HepG2 (cell line): ENCODE data around the gene ATRAID. TPM values are rescaled to one million over a fixed set of nuclear protein-coding genes. Genes with fewer than 3 reads are reported as not detected.

ENCODE experiments used
- PRMT3 ChIP-seq: sonication (generic); formaldehyde crosslinking; IDR thresholded peaks from 2 replicates; pipeline ENCODE4 v1.8.1; 2022; ENCODE audit warnings: low read depth, mild to moderate bottlenecking, moderate library complexity, missing genetic modification reagents, borderline replicate concordance
- TMF1 ChIP-seq: sonication (generic); formaldehyde crosslinking; IDR thresholded peaks from 2 replicates; pipeline ENCODE4 v1.8.1; 2022; ENCODE audit warnings: low read depth, missing genetic modification reagents
- ZFP37 ChIP-seq: sonication (generic); formaldehyde crosslinking; IDR thresholded peaks from 2 replicates; pipeline ENCODE4 v1.4.0; 2020; ENCODE audit warnings: missing genetic modification reagents, borderline replicate concordance
- ZNF225 ChIP-seq: sonication (generic); formaldehyde crosslinking; IDR thresholded peaks from 2 replicates; pipeline ENCODE4 v1.4.0; 2020; ENCODE audit warnings: mild to moderate bottlenecking, missing genetic modification reagents
- ZNF441 ChIP-seq: sonication (generic); formaldehyde crosslinking; IDR thresholded peaks from 2 replicates; pipeline ENCODE4 v1.7.0; 2021; ENCODE audit warnings: missing genetic modification reagents, borderline replicate concordance
- ZNF619 ChIP-seq: sonication (generic); formaldehyde crosslinking; IDR thresholded peaks from 2 replicates; pipeline ENCODE4 v1.4.0; 2020; ENCODE audit warnings: mild to moderate bottlenecking, missing genetic modification reagents
- ZNF839 ChIP-seq: sonication (generic); formaldehyde crosslinking; IDR thresholded peaks from 2 replicates; pipeline ENCODE4 v1.4.0; 2020; ENCODE audit warnings: missing genetic modification reagents, mild to moderate bottlenecking, borderline replicate concordance
- ZSCAN21 ChIP-seq: sonication (generic); formaldehyde crosslinking; IDR thresholded peaks from 2 replicates; pipeline ENCODE4 v1.8.0; 2022; ENCODE audit warnings: mild to moderate bottlenecking, missing genetic modification reagents, moderate library complexity, borderline replicate concordance
- polyA plus RNA-seq, 8 experiments: library from polyadenylated mRNA; depleted of rRNA in 3 of 8; stranded (reverse) in 7 of 8; unstranded in 1 of 8; fragments of >200 nt; fragmentation: Illumina TruSeq in 4 of 8; extraction: Trizol in 4 of 8; gene quantifications; 2 replicates each; pipeline versions ENCODE4 v1.2.1 to v1.2.3, GENCODE V29; 2011 to 2016; ENCODE audit warnings: low read depth in 4 of 8, missing spikeins in 1 of 8, mixed read lengths in 1 of 8; ENCODE audit not compliant: insufficient read depth in 1 of 8
- total RNA-seq, 5 experiments: library from RNA; depleted of rRNA; stranded (reverse); fragments of >200 nt; fragmentation: Illumina TruSeq; extraction: Trizol; gene quantifications; 2 replicates each; pipeline ENCODE4 v1.2.3, GENCODE V29; 2016; ENCODE audit warnings: low read depth in 1 of 5
- TF ChIP-seq, protein P1 (sequence below): sonication (generic); formaldehyde crosslinking; IDR thresholded peaks from 2 replicates; pipeline ENCODE4 v1.5.0; 2020; ENCODE audit warnings: mild to moderate bottlenecking, missing genetic modification reagents, borderline replicate concordance
- TF ChIP-seq, protein P2 (sequence below): sonication (generic); formaldehyde crosslinking; IDR thresholded peaks from 2 replicates; pipeline ENCODE4 v1.9.0; 2021; ENCODE audit warnings: missing genetic modification reagents, mild to moderate bottlenecking, borderline replicate concordance
- TF ChIP-seq, protein P3 (sequence below): sonication (generic); formaldehyde crosslinking; IDR thresholded peaks from 2 replicates; pipeline ENCODE4 v1.5.1; 2020; ENCODE audit warnings: mild to moderate bottlenecking, missing genetic modification reagents, moderate library complexity
- TF ChIP-seq, protein P4 (sequence below): sonication (generic); formaldehyde crosslinking; IDR thresholded peaks from 2 replicates; pipeline ENCODE4 v1.5.1; 2020; ENCODE audit warnings: missing genetic modification reagents, mild to moderate bottlenecking, borderline replicate concordance

Gene ATRAID
- total and polyA plus RNA-seq, 2 of the 13 experiments (the other 11 are each of a cell fraction or from before 2014, with no cell fraction given), result 207 to 382 TPM

DNA sequence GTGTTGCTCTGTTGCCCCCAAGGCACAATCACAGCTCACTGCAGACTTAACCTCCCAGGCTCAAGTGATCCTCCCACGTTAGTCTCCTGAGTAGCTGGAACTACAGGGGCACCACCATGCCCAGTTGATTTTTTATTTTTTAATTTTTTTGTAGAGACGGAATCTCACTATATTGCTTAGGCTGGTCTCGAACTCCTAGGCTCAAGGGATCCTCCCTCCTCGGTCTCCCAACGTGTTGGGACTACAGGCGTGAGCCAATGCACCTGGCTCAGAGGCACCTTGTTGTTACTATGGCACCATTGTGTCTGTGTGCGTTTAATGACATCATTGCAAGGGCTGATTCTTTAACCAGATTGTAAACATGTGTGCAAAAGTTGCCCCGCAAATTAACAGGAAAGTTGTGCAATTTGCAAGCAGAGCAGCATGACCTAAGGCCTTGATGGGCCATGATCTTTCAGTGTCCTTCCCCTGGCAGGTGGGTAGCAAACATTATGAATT lies 40.4 kb upstream of the ATRAID start (continued):
- TF ChIP-seq, protein P1, sequence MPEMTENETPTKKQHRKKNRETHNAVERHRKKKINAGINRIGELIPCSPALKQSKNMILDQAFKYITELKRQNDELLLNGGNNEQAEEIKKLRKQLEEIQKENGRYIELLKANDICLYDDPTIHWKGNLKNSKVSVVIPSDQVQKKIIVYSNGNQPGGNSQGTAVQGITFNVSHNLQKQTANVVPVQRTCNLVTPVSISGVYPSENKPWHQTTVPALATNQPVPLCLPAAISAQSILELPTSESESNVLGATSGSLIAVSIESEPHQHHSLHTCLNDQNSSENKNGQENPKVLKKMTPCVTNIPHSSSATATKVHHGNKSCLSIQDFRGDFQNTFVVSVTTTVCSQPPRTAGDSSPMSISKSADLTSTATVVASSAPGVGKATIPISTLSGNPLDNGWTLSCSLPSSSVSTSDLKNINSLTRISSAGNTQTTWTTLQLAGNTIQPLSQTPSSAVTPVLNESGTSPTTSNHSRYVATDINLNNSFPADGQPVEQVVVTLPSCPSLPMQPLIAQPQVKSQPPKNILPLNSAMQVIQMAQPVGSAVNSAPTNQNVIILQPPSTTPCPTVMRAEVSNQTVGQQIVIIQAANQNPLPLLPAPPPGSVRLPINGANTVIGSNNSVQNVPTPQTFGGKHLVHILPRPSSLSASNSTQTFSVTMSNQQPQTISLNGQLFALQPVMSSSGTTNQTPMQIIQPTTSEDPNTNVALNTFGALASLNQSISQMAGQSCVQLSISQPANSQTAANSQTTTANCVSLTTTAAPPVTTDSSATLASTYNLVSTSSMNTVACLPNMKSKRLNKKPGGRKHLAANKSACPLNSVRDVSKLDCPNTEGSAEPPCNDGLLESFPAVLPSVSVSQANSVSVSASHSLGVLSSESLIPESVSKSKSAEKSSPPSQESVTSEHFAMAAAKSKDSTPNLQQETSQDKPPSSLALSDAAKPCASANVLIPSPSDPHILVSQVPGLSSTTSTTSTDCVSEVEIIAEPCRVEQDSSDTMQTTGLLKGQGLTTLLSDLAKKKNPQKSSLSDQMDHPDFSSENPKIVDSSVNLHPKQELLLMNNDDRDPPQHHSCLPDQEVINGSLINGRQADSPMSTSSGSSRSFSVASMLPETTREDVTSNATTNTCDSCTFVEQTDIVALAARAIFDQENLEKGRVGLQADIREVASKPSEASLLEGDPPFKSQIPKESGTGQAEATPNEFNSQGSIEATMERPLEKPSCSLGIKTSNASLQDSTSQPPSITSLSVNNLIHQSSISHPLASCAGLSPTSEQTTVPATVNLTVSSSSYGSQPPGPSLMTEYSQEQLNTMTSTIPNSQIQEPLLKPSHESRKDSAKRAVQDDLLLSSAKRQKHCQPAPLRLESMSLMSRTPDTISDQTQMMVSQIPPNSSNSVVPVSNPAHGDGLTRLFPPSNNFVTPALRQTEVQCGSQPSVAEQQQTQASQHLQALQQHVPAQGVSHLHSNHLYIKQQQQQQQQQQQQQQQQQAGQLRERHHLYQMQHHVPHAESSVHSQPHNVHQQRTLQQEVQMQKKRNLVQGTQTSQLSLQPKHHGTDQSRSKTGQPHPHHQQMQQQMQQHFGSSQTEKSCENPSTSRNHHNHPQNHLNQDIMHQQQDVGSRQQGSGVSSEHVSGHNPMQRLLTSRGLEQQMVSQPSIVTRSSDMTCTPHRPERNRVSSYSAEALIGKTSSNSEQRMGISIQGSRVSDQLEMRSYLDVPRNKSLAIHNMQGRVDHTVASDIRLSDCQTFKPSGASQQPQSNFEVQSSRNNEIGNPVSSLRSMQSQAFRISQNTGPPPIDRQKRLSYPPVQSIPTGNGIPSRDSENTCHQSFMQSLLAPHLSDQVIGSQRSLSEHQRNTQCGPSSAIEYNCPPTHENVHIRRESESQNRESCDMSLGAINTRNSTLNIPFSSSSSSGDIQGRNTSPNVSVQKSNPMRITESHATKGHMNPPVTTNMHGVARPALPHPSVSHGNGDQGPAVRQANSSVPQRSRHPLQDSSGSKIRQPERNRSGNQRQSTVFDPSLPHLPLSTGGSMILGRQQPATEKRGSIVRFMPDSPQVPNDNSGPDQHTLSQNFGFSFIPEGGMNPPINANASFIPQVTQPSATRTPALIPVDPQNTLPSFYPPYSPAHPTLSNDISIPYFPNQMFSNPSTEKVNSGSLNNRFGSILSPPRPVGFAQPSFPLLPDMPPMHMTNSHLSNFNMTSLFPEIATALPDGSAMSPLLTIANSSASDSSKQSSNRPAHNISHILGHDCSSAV (CRISPR knock-in tag), result no peak
- TF ChIP-seq ZFP37 (CRISPR knock-in tag), result peak; percentile 93; the same call in 1 of the 2 replicates
- TF ChIP-seq PRMT3 (CRISPR knock-in tag), result no peak
- TF ChIP-seq ZNF839, result no peak
- TF ChIP-seq, protein P2, sequence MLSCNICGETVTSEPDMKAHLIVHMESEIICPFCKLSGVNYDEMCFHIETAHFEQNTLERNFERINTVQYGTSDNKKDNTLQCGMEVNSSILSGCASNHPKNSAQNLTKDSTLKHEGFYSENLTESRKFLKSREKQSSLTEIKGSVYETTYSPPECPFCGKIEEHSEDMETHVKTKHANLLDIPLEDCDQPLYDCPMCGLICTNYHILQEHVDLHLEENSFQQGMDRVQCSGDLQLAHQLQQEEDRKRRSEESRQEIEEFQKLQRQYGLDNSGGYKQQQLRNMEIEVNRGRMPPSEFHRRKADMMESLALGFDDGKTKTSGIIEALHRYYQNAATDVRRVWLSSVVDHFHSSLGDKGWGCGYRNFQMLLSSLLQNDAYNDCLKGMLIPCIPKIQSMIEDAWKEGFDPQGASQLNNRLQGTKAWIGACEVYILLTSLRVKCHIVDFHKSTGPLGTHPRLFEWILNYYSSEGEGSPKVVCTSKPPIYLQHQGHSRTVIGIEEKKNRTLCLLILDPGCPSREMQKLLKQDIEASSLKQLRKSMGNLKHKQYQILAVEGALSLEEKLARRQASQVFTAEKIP (CRISPR knock-in tag), result no peak
- TF ChIP-seq ZSCAN21 (CRISPR knock-in tag), result peak; percentile 63; the same call in 1 of the 2 replicates
- TF ChIP-seq, protein P3, sequence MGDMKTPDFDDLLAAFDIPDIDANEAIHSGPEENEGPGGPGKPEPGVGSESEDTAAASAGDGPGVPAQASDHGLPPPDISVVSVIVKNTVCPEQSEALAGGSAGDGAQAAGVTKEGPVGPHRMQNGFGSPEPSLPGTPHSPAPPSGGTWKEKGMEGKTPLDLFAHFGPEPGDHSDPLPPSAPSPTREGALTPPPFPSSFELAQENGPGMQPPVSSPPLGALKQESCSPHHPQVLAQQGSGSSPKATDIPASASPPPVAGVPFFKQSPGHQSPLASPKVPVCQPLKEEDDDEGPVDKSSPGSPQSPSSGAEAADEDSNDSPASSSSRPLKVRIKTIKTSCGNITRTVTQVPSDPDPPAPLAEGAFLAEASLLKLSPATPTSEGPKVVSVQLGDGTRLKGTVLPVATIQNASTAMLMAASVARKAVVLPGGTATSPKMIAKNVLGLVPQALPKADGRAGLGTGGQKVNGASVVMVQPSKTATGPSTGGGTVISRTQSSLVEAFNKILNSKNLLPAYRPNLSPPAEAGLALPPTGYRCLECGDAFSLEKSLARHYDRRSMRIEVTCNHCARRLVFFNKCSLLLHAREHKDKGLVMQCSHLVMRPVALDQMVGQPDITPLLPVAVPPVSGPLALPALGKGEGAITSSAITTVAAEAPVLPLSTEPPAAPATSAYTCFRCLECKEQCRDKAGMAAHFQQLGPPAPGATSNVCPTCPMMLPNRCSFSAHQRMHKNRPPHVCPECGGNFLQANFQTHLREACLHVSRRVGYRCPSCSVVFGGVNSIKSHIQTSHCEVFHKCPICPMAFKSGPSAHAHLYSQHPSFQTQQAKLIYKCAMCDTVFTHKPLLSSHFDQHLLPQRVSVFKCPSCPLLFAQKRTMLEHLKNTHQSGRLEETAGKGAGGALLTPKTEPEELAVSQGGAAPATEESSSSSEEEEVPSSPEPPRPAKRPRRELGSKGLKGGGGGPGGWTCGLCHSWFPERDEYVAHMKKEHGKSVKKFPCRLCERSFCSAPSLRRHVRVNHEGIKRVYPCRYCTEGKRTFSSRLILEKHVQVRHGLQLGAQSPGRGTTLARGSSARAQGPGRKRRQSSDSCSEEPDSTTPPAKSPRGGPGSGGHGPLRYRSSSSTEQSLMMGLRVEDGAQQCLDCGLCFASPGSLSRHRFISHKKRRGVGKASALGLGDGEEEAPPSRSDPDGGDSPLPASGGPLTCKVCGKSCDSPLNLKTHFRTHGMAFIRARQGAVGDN (CRISPR knock-in tag), result peak; percentile 25; the same call in 1 of the 2 replicates
- TF ChIP-seq, protein P4, sequence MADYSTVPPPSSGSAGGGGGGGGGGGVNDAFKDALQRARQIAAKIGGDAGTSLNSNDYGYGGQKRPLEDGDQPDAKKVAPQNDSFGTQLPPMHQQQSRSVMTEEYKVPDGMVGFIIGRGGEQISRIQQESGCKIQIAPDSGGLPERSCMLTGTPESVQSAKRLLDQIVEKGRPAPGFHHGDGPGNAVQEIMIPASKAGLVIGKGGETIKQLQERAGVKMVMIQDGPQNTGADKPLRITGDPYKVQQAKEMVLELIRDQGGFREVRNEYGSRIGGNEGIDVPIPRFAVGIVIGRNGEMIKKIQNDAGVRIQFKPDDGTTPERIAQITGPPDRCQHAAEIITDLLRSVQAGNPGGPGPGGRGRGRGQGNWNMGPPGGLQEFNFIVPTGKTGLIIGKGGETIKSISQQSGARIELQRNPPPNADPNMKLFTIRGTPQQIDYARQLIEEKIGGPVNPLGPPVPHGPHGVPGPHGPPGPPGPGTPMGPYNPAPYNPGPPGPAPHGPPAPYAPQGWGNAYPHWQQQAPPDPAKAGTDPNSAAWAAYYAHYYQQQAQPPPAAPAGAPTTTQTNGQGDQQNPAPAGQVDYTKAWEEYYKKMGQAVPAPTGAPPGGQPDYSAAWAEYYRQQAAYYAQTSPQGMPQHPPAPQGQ, result peak; percentile 81; the same call in 1 of the 2 replicates
- TF ChIP-seq ZNF441 (CRISPR knock-in tag), result peak; percentile 64; the same call in 1 of the 2 replicates
- no peak for TF ChIP-seq TMF1
- TF ChIP-seq ZNF619 (CRISPR knock-in tag), result no peak
- TF ChIP-seq ZNF225 (CRISPR knock-in tag), result no peak
